Mesothelial cell of epicardium (in vitro differentiated cells): ENCODE measurements around the gene PRSS50. TPM values are rescaled to one million over a fixed set of nuclear protein-coding genes. Genes with fewer than 3 reads are reported as not detected.
A peak's percentile ranks its signal among the peaks of the same experiment; 100 is the strongest.

Source experiments
- DNase-seq, 2 experiments: peaks; one replicate each; pipeline ENCODE4 v3.0.0; 2021; ENCODE audit warnings: low spot score in 2 of 2; ENCODE audit not compliant: unreplicated experiment in 2 of 2
- H3K27ac Mint-ChIP-seq: 2 replicates; pipeline ENCODE4 v1.8.0; 2021; ENCODE audit warnings: mixed read lengths
- H3K27me3 Mint-ChIP-seq: 2 replicates; pipeline ENCODE4 v1.8.0; 2021; ENCODE audit warnings: low read depth, mixed read lengths
- H3K36me3 Mint-ChIP-seq: 2 replicates; pipeline ENCODE4 v1.8.0; 2021; ENCODE audit warnings: mixed read lengths
- H3K4me1 Mint-ChIP-seq: 2 replicates; pipeline ENCODE4 v1.8.0; 2021; ENCODE audit warnings: mixed read lengths
- H3K4me3 Mint-ChIP-seq: 2 replicates; pipeline ENCODE4 v1.8.0; 2021; ENCODE audit warnings: mild to moderate bottlenecking, moderate library complexity, mixed read lengths
- H3K9me3 Mint-ChIP-seq: 2 replicates; pipeline ENCODE4 v1.8.0; 2021; ENCODE audit warnings: mixed read lengths
- CTCF ChIP-seq: fragments of 200-600 bp; sonication (generic); IDR thresholded peaks from one replicate; pipeline ENCODE4 v1.5.0; 2021; ENCODE audit warnings: antibody characterized with exemption; ENCODE audit not compliant: unreplicated experiment
- total RNA-seq: library from RNA; stranded (reverse); gene quantifications from 3 replicates; pipeline ENCODE4 v1.2.1, GENCODE V29; 2021

PRSS50 gene
- total RNA-seq, 1 donor from 2014 or later, result 4.5 TPM

- no peaks in the 10 kb centered on the region for H3K27me3 Mint-ChIP-seq
- no peaks in the 10 kb centered on the region for H3K9me3 Mint-ChIP-seq
- H3K27ac Mint-ChIP-seq, result no peak overlapping the region
- no peaks in the 10 kb centered on the region for H3K36me3 Mint-ChIP-seq
- H3K4me1 Mint-ChIP-seq, result no peaks in the 10 kb centered on the region
- peak; percentile 6 to 29 for DNase-seq
- H3K4me3 Mint-ChIP-seq, result no peak overlapping the region
- TF ChIP-seq CTCF, result no peak
These were observed 48.3 kb downstream of the PRSS50 start for GRCh38 chr3:46669191-46669999.

GRCh38 chr3:46668591-46668990 is 49.1 kb downstream of the PRSS50 start:
- Mint-ChIP-seq H3K27me3 (no peaks in the 10 kb centered on the region), H3K36me3 (no peaks in the 10 kb centered on the region), H3K9me3 (no peaks in the 10 kb centered on the region), H3K4me3 (no peak overlapping the region), H3K27ac (no peak overlapping the region), H3K4me1 (peaks cover 5% of the 10 kb centered on the region)
- DNase-seq, result peak; percentile 5 to 31
- no peak for TF ChIP-seq CTCF

- Mint-ChIP-seq H3K9me3 (no peaks in the 10 kb centered on the region), H3K4me3 (no peak overlapping the region), H3K4me1 (peaks cover 10% of the 10 kb centered on the region), H3K36me3 (no peaks in the 10 kb centered on the region), H3K27ac (no peak overlapping the region), H3K27me3 (no peaks in the 10 kb centered on the region)
- TF ChIP-seq CTCF, result no peak
- peak; percentile 15 to 26 for DNase-seq
These were observed 49.6 kb downstream of the PRSS50 start for GRCh38 chr3:46668116-46668515.

- no peak overlapping the region for H3K27ac Mint-ChIP-seq
- no peak overlapping the region for H3K4me3 Mint-ChIP-seq
- TF ChIP-seq CTCF, result no peak
- DNase-seq, result peak in 1 of 2 experiments; percentile 27
- H3K4me1 Mint-ChIP-seq, result peaks cover 14% of the 10 kb centered on the region
- H3K9me3 Mint-ChIP-seq, result no peaks in the 10 kb centered on the region
- H3K27me3 Mint-ChIP-seq, result no peaks in the 10 kb centered on the region
- H3K36me3 Mint-ChIP-seq, result no peaks in the 10 kb centered on the region
These were observed 50.0 kb downstream of the PRSS50 start for GRCh38 chr3:46667657-46668056.

GRCh38 chr3:46667061-46667621 is 50.5 kb downstream of the PRSS50 start:
- peak in 1 of 2 experiments; percentile 36 for DNase-seq
- Mint-ChIP-seq H3K27ac (no peak overlapping the region), H3K4me3 (no peak overlapping the region), H3K27me3 (no peaks in the 10 kb centered on the region), H3K9me3 (no peaks in the 10 kb centered on the region), H3K36me3 (no peaks in the 10 kb centered on the region), H3K4me1 (peaks cover 19% of the 10 kb centered on the region)
- no peak for TF ChIP-seq CTCF
